Measurements from ENCODE around the gene GRIPAP1.
A peak's percentile ranks its signal among the peaks of the same experiment; 100 is the strongest.
"Not testable (repeated sequence)": the region's sequence is repeated elsewhere in the genome, so short reads cannot be mapped to it uniquely, and the experiment has no call there.

GRIPAP1 gene

DNA sequence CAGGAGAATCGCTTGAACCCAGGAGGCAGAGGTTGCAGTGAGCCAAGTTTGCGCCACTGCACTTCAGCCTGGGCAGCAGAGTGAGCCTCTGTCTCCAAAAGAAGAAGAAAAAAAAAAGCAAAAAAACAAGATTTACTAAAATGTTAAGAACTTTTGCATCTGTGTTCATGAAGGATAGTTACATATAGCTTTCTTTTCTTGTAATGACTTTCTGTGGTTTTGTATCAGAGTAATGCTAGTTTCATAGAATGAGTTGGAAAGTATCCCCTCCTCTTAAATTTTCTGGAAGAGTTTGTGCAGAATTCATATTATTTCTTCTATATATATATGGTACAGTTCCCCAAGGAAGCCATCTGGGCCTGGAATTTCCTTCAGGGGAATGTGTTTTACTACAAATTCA, 17.0 kb upstream of the GRIPAP1 start:
- no peaks in the 10 kb centered on the region for H3K27me3 Mint-ChIP-seq
- no peaks in the 10 kb centered on the region for H3K4me1 Mint-ChIP-seq (ENCODE audit: low read depth)
- no peaks in the 10 kb centered on the region for H3K9me3 Mint-ChIP-seq
- no peaks in the 10 kb centered on the region for H3K36me3 Mint-ChIP-seq (ENCODE audit: low read depth)
- H3K27ac Mint-ChIP-seq = no peak overlapping the region
- H3K4me3 Mint-ChIP-seq = no peak overlapping the region

DNA sequence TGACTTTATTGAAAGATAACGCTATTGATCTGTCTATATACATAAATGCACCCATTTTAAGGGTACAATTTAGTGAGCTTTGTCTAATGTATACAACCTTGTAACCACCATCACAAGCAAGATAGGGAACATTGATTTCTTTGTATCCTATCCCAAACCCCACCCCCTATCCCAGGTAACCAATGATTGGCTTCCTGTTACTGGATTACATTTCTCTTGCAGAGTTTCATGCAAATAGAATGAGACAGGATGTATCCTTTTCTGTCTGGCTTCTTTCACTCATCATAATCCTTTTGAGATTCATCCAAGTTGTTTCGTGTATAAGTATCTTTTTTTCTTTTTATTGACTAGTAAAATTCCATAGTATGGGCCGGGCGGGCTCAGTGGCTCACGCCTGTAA, 1.6 kb upstream of the GRIPAP1 start:
- peaks cover 25% of the 10 kb centered on the region for H3K4me1 Mint-ChIP-seq (ENCODE audit: low read depth)
- H3K4me3 Mint-ChIP-seq = peak overlapping the region; percentile 30
- H3K27ac Mint-ChIP-seq = peak overlapping the region; percentile 49
- no peaks in the 10 kb centered on the region for H3K27me3 Mint-ChIP-seq
- H3K36me3 Mint-ChIP-seq (ENCODE audit: low read depth) = peaks cover 14% of the 10 kb centered on the region
- H3K9me3 Mint-ChIP-seq = no peaks in the 10 kb centered on the region

DNA sequence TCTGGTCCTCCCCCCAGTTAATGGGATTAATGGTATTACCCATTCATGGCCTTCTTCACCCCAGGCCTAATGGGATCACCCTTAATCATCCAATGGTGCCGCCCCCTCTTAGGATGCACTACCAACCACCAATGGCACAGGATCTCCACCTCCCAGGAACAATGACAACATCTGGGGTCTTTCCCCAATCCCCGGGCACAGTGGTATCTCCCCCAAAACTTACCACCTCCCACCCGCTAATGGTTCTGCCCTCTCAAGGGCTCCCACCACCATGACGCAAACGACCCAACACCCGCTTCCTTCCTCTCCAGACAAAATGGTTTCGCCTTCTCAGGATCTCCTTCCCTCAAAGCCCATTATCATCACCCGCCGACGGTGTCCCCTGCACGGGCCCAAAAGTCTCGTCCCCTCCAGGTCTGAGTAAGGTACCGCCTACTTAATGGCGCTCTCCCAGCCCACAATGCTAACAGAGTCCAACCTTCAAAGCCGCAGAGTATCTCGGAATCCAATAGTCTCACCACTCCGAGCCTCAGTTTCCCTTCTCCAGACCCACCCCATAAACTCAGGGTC, 458 bp downstream of the GRIPAP1 start:
- H3K27me3 Mint-ChIP-seq = no peaks in the 10 kb centered on the region
- H3K4me3 Mint-ChIP-seq = peak overlapping the region; percentile 98
- H3K4me1 Mint-ChIP-seq (ENCODE audit: low read depth) = peaks cover 38% of the 10 kb centered on the region
- H3K36me3 Mint-ChIP-seq (ENCODE audit: low read depth) = peaks cover 32% of the 10 kb centered on the region
- H3K9me3 Mint-ChIP-seq = no peaks in the 10 kb centered on the region
- H3K27ac Mint-ChIP-seq = peak overlapping the region; percentile 98

DNA sequence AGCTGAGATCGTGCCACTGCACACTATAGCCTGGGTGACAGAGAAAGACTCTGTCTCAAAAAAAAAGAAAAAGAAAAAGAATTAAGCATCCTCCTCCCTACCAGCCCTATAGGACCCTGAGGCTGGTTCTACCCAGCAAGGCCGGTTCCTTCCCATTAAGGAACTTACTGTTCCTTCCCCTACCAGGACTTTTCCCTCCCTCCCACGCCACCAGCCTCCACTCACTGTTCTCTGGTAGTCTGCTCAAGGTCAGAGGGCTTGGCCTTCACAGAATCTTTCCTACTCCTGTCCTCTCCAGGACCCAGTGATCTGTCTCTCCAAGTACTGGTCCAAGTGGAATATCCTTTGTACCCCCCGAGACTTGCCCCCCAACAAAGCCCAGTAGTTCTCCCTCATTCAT, 1.4 kb downstream of the GRIPAP1 start:
- Mint-ChIP-seq H3K4me3 (peak overlapping the region; percentile 98), H3K9me3 (no peaks in the 10 kb centered on the region), H3K27me3 (no peaks in the 10 kb centered on the region), H3K36me3 (ENCODE audit: low read depth) (peaks cover 35% of the 10 kb centered on the region), H3K27ac (peak overlapping the region; percentile 98), H3K4me1 (ENCODE audit: low read depth) (peaks cover 40% of the 10 kb centered on the region)

DNA sequence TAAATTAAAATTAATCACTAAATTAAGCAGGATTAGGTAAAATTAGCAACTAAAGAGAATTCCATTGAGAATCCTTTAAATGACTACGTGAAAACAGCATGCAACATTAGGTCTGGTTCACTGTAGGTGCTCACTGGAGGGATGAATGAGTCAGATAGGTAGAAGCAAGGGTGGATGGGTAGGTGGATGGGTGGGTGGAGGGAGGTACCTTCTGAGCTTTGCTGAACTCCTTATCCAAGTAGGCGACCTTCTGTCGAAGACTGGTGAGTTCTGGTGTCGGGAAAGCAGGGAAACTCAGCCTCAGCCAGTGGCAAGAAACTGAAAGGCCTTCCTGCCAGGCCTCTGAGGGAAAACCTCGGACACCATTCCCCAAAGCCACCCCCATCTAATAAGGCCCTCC, 3.0 kb downstream of the GRIPAP1 start:
- peaks cover 43% of the 10 kb centered on the region for H3K36me3 Mint-ChIP-seq (ENCODE audit: low read depth)
- H3K9me3 Mint-ChIP-seq = no peaks in the 10 kb centered on the region
- peaks cover 40% of the 10 kb centered on the region for H3K4me1 Mint-ChIP-seq (ENCODE audit: low read depth)

DNA sequence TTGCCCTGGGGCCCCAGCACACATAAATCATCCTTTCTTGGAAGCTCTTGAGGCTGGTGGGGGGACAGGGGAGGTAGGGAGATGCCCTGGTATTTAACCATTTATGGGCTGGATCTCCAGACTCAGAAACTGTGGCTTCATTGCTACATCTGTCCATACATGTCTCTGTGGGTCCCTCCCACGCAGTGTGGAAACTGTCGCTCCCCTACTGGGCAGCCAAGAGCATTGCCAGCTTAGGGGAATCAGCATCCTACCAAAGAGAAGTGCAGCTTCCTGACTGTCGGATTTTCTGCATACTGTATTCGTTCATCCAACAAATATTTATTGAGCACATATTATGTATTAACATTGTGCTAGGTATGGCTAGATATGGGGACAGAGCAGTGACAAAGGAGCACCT, 3.7 kb downstream of the GRIPAP1 start:
- H3K9me3 Mint-ChIP-seq = no peaks in the 10 kb centered on the region

More for the DNA sequence above, 3.0 kb downstream of the GRIPAP1 start:
- Mint-ChIP-seq H3K27me3 (no peaks in the 10 kb centered on the region), H3K4me3 (no peak overlapping the region), H3K27ac (no peak overlapping the region)

DNA sequence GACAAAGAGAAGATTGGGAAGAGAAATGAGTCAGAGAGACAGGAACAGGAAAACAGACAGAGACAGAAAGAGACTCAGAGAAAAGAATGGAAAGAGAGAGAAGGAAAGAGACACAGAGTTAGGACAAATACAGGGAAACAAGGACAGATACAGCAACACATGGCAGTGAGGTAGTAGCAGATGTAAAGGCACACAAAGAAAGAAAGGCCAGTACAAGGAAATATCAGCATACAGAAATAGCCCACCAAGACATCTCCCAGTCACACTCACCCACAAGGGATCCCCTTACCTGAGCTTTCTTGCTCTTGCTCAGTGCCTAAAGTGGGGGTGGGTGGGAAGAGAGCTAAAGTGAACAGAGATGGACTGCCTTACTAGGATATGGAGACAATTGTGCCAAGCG, 4.2 kb downstream of the GRIPAP1 start:
- peaks cover 36% of the 10 kb centered on the region for H3K4me1 Mint-ChIP-seq (ENCODE audit: low read depth)
- H3K9me3 Mint-ChIP-seq = no peaks in the 10 kb centered on the region
- no peak overlapping the region for H3K4me3 Mint-ChIP-seq
- no peak overlapping the region for H3K27ac Mint-ChIP-seq
- no peaks in the 10 kb centered on the region for H3K27me3 Mint-ChIP-seq
- peaks cover 46% of the 10 kb centered on the region for H3K36me3 Mint-ChIP-seq (ENCODE audit: low read depth)

More for the DNA sequence above, 3.7 kb downstream of the GRIPAP1 start:
- no peaks in the 10 kb centered on the region for H3K27me3 Mint-ChIP-seq
- H3K27ac Mint-ChIP-seq = no peak overlapping the region
- peaks cover 36% of the 10 kb centered on the region for H3K4me1 Mint-ChIP-seq (ENCODE audit: low read depth)
- H3K36me3 Mint-ChIP-seq (ENCODE audit: low read depth) = peaks cover 44% of the 10 kb centered on the region
- no peak overlapping the region for H3K4me3 Mint-ChIP-seq

DNA sequence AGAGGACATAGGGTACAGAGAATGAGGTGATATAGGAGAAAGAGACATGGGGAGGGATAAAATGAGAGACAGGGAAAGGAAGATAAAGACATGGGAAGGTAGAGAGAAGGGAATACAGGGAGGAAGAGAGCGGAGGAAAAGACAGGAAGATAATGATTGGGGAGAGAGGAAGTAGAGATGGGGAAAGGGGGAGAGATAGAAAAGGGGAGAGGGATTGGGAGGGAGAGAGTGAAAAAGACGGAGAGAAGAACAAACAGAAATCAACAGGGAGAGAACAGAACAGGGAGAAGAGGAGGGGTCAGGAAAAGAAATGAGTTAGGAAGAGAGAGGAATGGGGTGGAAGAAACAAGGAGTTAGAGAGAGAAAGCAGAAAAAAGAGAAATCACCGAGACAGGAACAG, 4.6 kb downstream of the GRIPAP1 start:
- H3K9me3 Mint-ChIP-seq = no peaks in the 10 kb centered on the region
- no peak overlapping the region for H3K4me3 Mint-ChIP-seq
- H3K27me3 Mint-ChIP-seq = no peaks in the 10 kb centered on the region
- no peak overlapping the region for H3K27ac Mint-ChIP-seq
- H3K36me3 Mint-ChIP-seq (ENCODE audit: low read depth) = peaks cover 48% of the 10 kb centered on the region
- peaks cover 36% of the 10 kb centered on the region for H3K4me1 Mint-ChIP-seq (ENCODE audit: low read depth)

DNA sequence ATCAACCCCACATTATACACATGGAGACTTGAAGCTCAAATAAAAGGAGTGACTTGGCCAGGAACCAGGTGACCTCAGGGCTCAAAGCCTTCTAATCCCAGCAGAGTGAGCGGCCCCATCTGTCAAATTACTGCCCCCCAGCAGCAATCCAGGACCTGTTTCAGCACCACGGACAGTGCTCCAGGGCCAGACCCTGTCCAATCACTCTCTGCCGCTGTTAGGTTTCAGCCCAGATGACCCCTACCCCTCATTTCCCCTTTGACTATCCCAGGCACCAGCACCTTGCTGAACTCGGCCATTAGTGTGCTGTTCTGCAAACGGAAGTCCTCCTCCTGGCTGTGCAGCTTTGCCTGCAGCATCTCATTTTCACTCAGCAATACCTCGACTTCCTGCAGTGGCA, 5.1 kb downstream of the GRIPAP1 start:
- no peaks in the 10 kb centered on the region for H3K9me3 Mint-ChIP-seq
- no peak overlapping the region for H3K27ac Mint-ChIP-seq
- no peak overlapping the region for H3K4me3 Mint-ChIP-seq
- H3K36me3 Mint-ChIP-seq (ENCODE audit: low read depth) = peaks cover 51% of the 10 kb centered on the region
- peaks cover 36% of the 10 kb centered on the region for H3K4me1 Mint-ChIP-seq (ENCODE audit: low read depth)
- no peaks in the 10 kb centered on the region for H3K27me3 Mint-ChIP-seq

DNA sequence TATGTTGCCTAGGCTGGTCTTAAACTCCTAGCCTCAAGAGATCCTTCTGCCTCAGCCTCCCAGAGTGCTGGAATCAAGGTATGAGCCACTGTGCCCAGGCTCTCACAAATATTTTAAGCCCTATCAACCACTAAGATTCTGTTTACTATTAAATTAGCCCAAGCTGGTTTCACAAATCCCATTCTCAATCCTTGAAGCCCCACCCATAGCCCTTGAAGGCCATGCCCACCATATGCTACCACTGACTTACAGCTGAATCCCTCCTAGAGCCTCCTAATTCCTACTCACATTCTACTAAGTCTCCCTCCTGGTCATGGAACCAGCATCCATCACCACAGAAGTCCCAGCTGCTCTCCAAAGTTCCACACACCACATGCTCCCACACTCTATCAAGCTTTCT, 9.7 kb downstream of the GRIPAP1 start:
- no peaks in the 10 kb centered on the region for H3K27me3 Mint-ChIP-seq
- H3K27ac Mint-ChIP-seq = no peak overlapping the region
- H3K9me3 Mint-ChIP-seq = no peaks in the 10 kb centered on the region
- H3K4me1 Mint-ChIP-seq (ENCODE audit: low read depth) = peaks cover 4% of the 10 kb centered on the region
- no peak overlapping the region for H3K4me3 Mint-ChIP-seq
- H3K36me3 Mint-ChIP-seq (ENCODE audit: low read depth) = peaks cover 36% of the 10 kb centered on the region

DNA sequence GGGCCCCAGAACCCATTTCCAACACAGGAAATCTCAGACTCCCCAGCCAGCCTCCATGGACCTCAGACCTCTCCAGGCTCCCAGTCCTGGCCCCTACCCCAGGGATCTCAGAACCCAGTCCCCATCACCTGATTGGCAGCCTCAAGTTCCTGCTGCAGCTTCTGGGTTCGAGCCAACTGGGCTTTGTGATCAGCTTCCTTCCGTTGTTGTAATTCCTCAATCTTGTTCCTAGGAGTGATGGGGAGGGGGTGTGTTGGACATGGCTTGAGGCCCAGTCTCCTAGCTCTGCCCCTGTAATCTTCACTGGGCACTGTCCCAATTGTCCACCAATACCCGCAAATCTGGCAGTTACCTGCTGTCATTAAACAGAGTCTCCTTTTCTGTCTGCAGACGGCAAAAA, 12.6 kb downstream of the GRIPAP1 start:
- Mint-ChIP-seq H3K9me3 (no peaks in the 10 kb centered on the region), H3K27me3 (no peaks in the 10 kb centered on the region), H3K36me3 (ENCODE audit: low read depth) (peaks cover 27% of the 10 kb centered on the region), H3K4me1 (ENCODE audit: low read depth) (no peaks in the 10 kb centered on the region), H3K27ac (no peak overlapping the region), H3K4me3 (no peak overlapping the region)

DNA sequence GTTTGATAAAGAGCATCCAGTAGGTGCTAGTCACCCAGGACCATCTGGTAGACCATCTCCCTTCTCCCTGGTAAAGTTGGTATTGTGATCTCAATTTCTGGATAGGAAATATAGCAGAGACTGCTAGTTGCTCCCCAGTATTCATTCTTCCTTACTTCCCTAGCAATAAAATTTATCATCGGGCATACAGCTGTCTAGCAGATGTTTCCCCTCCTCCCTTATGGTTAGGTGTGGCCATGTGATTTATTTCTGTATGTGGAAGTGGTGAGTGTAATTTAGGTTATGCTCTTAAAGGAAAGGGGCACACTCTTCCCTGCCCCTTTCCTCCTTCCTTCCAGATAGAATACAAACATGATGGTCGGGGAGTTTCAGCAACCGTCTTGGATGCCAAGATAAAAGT, 18.2 kb downstream of the GRIPAP1 start:
- Mint-ChIP-seq H3K4me3 (no peak overlapping the region), H3K27me3 (no peaks in the 10 kb centered on the region), H3K4me1 (ENCODE audit: low read depth) (no peaks in the 10 kb centered on the region), H3K9me3 (no peaks in the 10 kb centered on the region), H3K27ac (no peak overlapping the region), H3K36me3 (ENCODE audit: low read depth) (peaks cover 36% of the 10 kb centered on the region)

DNA sequence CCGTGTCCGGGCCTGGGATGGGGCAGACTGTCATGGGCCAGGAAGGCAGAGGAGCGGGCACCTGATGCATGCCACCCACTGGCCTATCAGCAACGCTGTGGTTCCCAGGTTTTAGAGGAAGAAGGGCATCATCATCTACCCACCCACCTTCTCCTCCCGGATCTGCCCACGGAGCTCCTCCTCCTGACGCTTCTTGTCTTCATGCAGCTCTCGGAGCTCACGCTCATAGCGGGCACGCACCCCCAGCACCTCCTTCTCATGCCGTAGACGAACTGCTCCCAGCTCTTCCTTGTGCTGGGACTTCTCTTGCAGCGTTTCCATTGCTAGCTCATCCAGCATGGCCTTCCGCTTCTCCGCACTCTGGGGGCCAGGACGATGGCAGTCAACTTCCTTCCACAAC, 19.0 kb downstream of the GRIPAP1 start:
- no peak overlapping the region for H3K4me3 Mint-ChIP-seq
- peaks cover 36% of the 10 kb centered on the region for H3K36me3 Mint-ChIP-seq (ENCODE audit: low read depth)
- no peaks in the 10 kb centered on the region for H3K4me1 Mint-ChIP-seq (ENCODE audit: low read depth)
- no peaks in the 10 kb centered on the region for H3K27me3 Mint-ChIP-seq
- no peak overlapping the region for H3K27ac Mint-ChIP-seq
- no peaks in the 10 kb centered on the region for H3K9me3 Mint-ChIP-seq

DNA sequence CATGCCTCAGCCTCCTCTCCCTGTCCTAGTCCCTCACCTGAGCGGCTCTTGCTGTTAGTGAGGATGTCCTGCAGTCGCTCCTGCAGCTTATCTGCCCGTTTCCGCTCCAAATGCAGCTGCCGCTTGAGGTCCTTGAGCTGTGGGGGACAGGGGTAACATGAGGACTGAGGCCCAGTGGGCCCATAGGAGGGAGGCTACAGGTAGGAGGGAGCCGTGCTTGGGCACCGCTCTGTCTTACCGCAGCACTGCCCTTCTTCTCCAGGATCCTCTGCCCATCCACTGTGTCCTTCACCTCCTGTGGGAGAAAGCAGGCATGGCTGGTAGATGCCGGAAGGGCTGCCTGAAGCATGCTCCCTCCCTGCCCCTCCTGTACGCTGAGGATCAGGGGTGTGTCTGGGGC, 20.9 kb downstream of the GRIPAP1 start:
- H3K27ac Mint-ChIP-seq = no peak overlapping the region
- H3K27me3 Mint-ChIP-seq = no peaks in the 10 kb centered on the region
- peaks cover 40% of the 10 kb centered on the region for H3K36me3 Mint-ChIP-seq (ENCODE audit: low read depth)
- no peaks in the 10 kb centered on the region for H3K4me1 Mint-ChIP-seq (ENCODE audit: low read depth)
- H3K9me3 Mint-ChIP-seq = no peaks in the 10 kb centered on the region
- H3K4me3 Mint-ChIP-seq = no peak overlapping the region

DNA sequence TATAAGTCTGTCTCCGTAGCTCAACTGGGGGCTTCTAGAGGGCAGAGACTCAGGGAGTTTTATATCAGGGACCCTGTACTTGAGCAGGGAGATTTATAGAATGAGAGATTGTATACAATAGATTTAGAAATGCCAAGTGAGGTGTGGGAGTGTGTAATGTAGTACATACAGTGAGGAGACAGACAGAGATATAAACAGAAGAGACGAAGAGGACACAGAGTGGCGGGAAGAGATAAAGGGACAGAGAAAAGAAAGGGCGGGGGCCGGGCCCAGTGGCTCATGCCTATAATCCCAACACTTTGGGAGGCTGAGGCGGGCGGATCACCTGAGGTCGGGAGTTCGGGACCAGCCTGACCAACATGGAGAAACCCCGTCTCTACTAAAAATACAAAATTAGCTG, 21.7 kb downstream of the GRIPAP1 start:
- H3K27me3 Mint-ChIP-seq; H3K27ac Mint-ChIP-seq; H3K4me1 Mint-ChIP-seq (ENCODE audit: low read depth); H3K4me3 Mint-ChIP-seq; H3K9me3 Mint-ChIP-seq: not testable (repeated sequence)
- H3K36me3 Mint-ChIP-seq (ENCODE audit: low read depth) = peaks cover 39% of the 10 kb centered on the region

DNA sequence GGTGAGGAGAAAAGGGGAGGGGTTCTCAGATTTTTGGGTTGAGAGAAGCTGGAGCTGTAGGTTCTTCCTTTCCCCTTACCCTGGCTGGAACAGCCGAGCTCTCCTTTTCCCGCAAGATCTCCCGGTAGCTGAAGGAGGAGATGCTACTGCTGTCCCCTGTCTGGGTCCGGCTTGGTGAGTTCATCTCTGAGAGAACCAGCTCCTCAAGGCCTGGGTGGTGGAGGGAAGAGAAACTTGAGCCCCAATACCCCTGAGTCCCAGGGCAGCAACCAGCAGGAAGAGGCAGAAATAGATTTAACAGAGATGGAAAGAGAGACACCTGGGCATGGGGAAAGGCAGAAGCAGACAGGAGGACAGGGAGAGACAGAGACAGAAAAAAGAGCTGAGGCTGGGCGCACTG, 23.8 kb downstream of the GRIPAP1 start:
- Mint-ChIP-seq H3K4me3 (no peak overlapping the region), H3K9me3 (no peaks in the 10 kb centered on the region), H3K4me1 (ENCODE audit: low read depth) (peaks cover 2% of the 10 kb centered on the region), H3K36me3 (ENCODE audit: low read depth) (peaks cover 33% of the 10 kb centered on the region), H3K27ac (no peak overlapping the region), H3K27me3 (no peaks in the 10 kb centered on the region)
